ENCODE data around the gene ANKFN1.

The ANKFN1 gene

GRCh38 chr17:56148333-56148732, 4.9 kb upstream of the ANKFN1 start:
- DNase-seq: no peak

- no peak for DNase-seq
Measured at GRCh38 chr17:56149266-56150036, 3.8 kb upstream of the ANKFN1 start.

- DNase-seq: no peak
Measured at GRCh38 chr17:56150649-56151048, 2.6 kb upstream of the ANKFN1 start.

GRCh38 chr17:56157845-56158244, 4.6 kb downstream of the ANKFN1 start:
- DNase-seq: no peak

- DNase-seq: peak; percentile 8
Measured at GRCh38 chr17:56158344-56158743, 5.1 kb downstream of the ANKFN1 start.

- DNase-seq: no peak
Measured at GRCh38 chr17:56158915-56159825, 5.9 kb downstream of the ANKFN1 start.

GRCh38 chr17:56159826-56160380, 6.6 kb downstream of the ANKFN1 start:
- no peak for DNase-seq

GRCh38 chr17:56160422-56160821, 7.1 kb downstream of the ANKFN1 start:
- no peak for DNase-seq

- DNase-seq: no peak
Measured at GRCh38 chr17:56165072-56165641, 11.9 kb downstream of the ANKFN1 start.

GRCh38 chr17:56167491-56167890, 14.2 kb downstream of the ANKFN1 start:
- no peak for DNase-seq

GRCh38 chr17:56169621-56170020, 16.3 kb downstream of the ANKFN1 start:
- DNase-seq: no peak

GRCh38 chr17:56171186-56171959, 18.1 kb downstream of the ANKFN1 start:
- no peak for DNase-seq

- no peak for DNase-seq
Measured at GRCh38 chr17:56172517-56172982, 19.3 kb downstream of the ANKFN1 start.

GRCh38 chr17:56173026-56173425, 19.8 kb downstream of the ANKFN1 start:
- no peak for DNase-seq

- DNase-seq: no peak
Measured at GRCh38 chr17:56173958-56174835, 20.9 kb downstream of the ANKFN1 start.

- no peak for DNase-seq
Measured at GRCh38 chr17:56175299-56175955, 22.2 kb downstream of the ANKFN1 start.

- no peak for DNase-seq
Measured at GRCh38 chr17:56176091-56176490, 22.8 kb downstream of the ANKFN1 start.

GRCh38 chr17:56177361-56177760, 24.1 kb downstream of the ANKFN1 start:
- DNase-seq: no peak

- no peak for DNase-seq
Measured at GRCh38 chr17:56178203-56178602, 24.9 kb downstream of the ANKFN1 start.

GRCh38 chr17:56182081-56182480, 28.8 kb downstream of the ANKFN1 start:
- DNase-seq: no peak

GRCh38 chr17:56184650-56185049, 31.4 kb downstream of the ANKFN1 start:
- no peak for DNase-seq
